ENCODE measurements around the gene TM4SF18.
A peak's percentile ranks its signal among the peaks of the same experiment; 100 is the strongest.
"Not testable (repeated sequence)": the region's sequence is repeated elsewhere in the genome, so short reads cannot be mapped to it uniquely, and the experiment has no call there.

Gene TM4SF18

GRCh38 chr3:149340310-149340933 lies 7.0 kb upstream of the TM4SF18 start:
- Histone ChIP-seq H3K4me3 (ENCODE audit: low read length in 2 of 2) (no peak overlapping the region), H4K8ac (ENCODE audit: low read depth, low read length) (no peak overlapping the region)

GRCh38 chr3:149339931-149340309 lies 6.5 kb upstream of the TM4SF18 start:
- no peak overlapping the region for H3K4ac ChIP-seq (ENCODE audit: low read length)
- no peak overlapping the region for H2AK5ac ChIP-seq (ENCODE audit: low read depth, low read length)
- no peak overlapping the region for H3K4me3 ChIP-seq (ENCODE audit: low read length in 2 of 2)
- no peak overlapping the region for H2BK12ac ChIP-seq (ENCODE audit: low read length)
- H3K79me1 ChIP-seq (ENCODE audit: low read depth, low read length) = no peaks in the 10 kb centered on the region
- no peak overlapping the region for H2BK120ac ChIP-seq (ENCODE audit: low read depth, low read length)
- no peak overlapping the region for H4K91ac ChIP-seq (ENCODE audit: low read depth, low read length, poor library complexity)
- H3K4me2 ChIP-seq (ENCODE audit: insufficient read depth, low read length, poor library complexity, severe bottlenecking) = no peak overlapping the region
- no peak overlapping the region for H4K8ac ChIP-seq (ENCODE audit: low read depth, low read length)
- no peak overlapping the region for H2BK5ac ChIP-seq (ENCODE audit: low read length)
- no peak overlapping the region for H3K9ac ChIP-seq (ENCODE audit: low read depth, low read length, poor library complexity)
- peaks cover 0 to 1% of the 10 kb centered on the region in 2 donors for H3K4me1 ChIP-seq (ENCODE audit: control insufficient read depth in 2 of 2, insufficient read depth in 1 of 2, low read depth in 1 of 2, low read length in 2 of 2)
- DNase-seq (ENCODE audit: low spot score) = no peak
- no peaks in the 10 kb centered on the region for H3K27me3 ChIP-seq (ENCODE audit: control insufficient read depth in 3 of 3, insufficient read depth in 3 of 3, low read depth in 1 of 3, low read length in 3 of 3)
- no peaks in the 10 kb centered on the region for H3K36me3 ChIP-seq (replicated peaks in 1 of 2; ENCODE audit: control insufficient read depth in 2 of 2, insufficient read depth in 2 of 2, low read length in 2 of 2)
- no CpG with 5 or more reads among the region's 5 CpGs for WGBS, 2 donors (ENCODE audit: extremely low coverage in 2 of 2, insufficient read length in 2 of 2, insufficient replicate concordance in 1 of 2)
- H2BK15ac ChIP-seq (ENCODE audit: low read length) = no peak overlapping the region
- H3K27ac ChIP-seq (replicated peaks; ENCODE audit: low read length) = no peak overlapping the region
- H3K14ac ChIP-seq (ENCODE audit: low read length) = no peak overlapping the region
- no peak overlapping the region for H3K23ac ChIP-seq (ENCODE audit: low read depth, low read length, poor library complexity)
- H2AFZ ChIP-seq (ENCODE audit: low read length) = peak overlapping the region; percentile 79
- no peaks in the 10 kb centered on the region for H3K9me3 ChIP-seq (replicated peaks in 1 of 2; ENCODE audit: control insufficient read depth in 2 of 2, insufficient read depth in 1 of 2, low read depth in 1 of 2, low read length in 2 of 2)
- H3K18ac ChIP-seq (ENCODE audit: low read length) = no peak overlapping the region

More at GRCh38 chr3:149340310-149340933, 7.0 kb upstream of the TM4SF18 start:
- Histone ChIP-seq H2BK15ac (ENCODE audit: low read length) (no peak overlapping the region), H3K27ac (replicated peaks; ENCODE audit: low read length) (no peak overlapping the region), H2BK120ac (ENCODE audit: low read depth, low read length) (no peak overlapping the region), H3K18ac (ENCODE audit: low read length) (no peak overlapping the region), H2AFZ (ENCODE audit: low read length) (peak overlapping the region; percentile 79), H2BK5ac (ENCODE audit: low read length) (no peak overlapping the region), H3K9me3 (replicated peaks in 1 of 2; ENCODE audit: control insufficient read depth in 2 of 2, insufficient read depth in 1 of 2, low read depth in 1 of 2, low read length in 2 of 2) (no peaks in the 10 kb centered on the region), H2AK5ac (ENCODE audit: low read depth, low read length) (no peak overlapping the region), H3K79me1 (ENCODE audit: low read depth, low read length) (no peaks in the 10 kb centered on the region), H3K23ac (ENCODE audit: low read depth, low read length, poor library complexity) (no peak overlapping the region), H2BK12ac (ENCODE audit: low read length) (no peak overlapping the region), H3K14ac (ENCODE audit: low read length) (no peak overlapping the region), H3K36me3 (replicated peaks in 1 of 2; ENCODE audit: control insufficient read depth in 2 of 2, insufficient read depth in 2 of 2, low read length in 2 of 2) (no peaks in the 10 kb centered on the region), H3K27me3 (ENCODE audit: control insufficient read depth in 3 of 3, insufficient read depth in 3 of 3, low read depth in 1 of 3, low read length in 3 of 3) (no peaks in the 10 kb centered on the region), H3K4me1 (ENCODE audit: control insufficient read depth in 2 of 2, insufficient read depth in 1 of 2, low read depth in 1 of 2, low read length in 2 of 2) (peaks cover 0 to 1% of the 10 kb centered on the region in 2 donors), H3K4me2 (ENCODE audit: insufficient read depth, low read length, poor library complexity, severe bottlenecking) (no peak overlapping the region), H4K91ac (ENCODE audit: low read depth, low read length, poor library complexity) (no peak overlapping the region), H3K4ac (ENCODE audit: low read length) (no peak overlapping the region), H3K9ac (ENCODE audit: low read depth, low read length, poor library complexity) (no peak overlapping the region)
- no peak for DNase-seq (ENCODE audit: low spot score)
- no CpG with 5 or more reads among the region's 1 CpG for WGBS, 2 donors (ENCODE audit: extremely low coverage in 2 of 2, insufficient read length in 2 of 2, insufficient replicate concordance in 1 of 2)

- not testable (repeated sequence) for H3K27me3 ChIP-seq (ENCODE audit: control insufficient read depth in 3 of 3, insufficient read depth in 3 of 3, low read depth in 1 of 3, low read length in 3 of 3); H3K23ac ChIP-seq (ENCODE audit: low read depth, low read length, poor library complexity); H2BK120ac ChIP-seq (ENCODE audit: low read depth, low read length); H3K4me3 ChIP-seq (ENCODE audit: low read length in 2 of 2); H2BK15ac ChIP-seq (ENCODE audit: low read length); H3K14ac ChIP-seq (ENCODE audit: low read length); H2BK5ac ChIP-seq (ENCODE audit: low read length); H3K18ac ChIP-seq (ENCODE audit: low read length); H3K79me1 ChIP-seq (ENCODE audit: low read depth, low read length); H3K4me2 ChIP-seq (ENCODE audit: insufficient read depth, low read length, poor library complexity, severe bottlenecking); H4K91ac ChIP-seq (ENCODE audit: low read depth, low read length, poor library complexity); DNase-seq (ENCODE audit: low spot score); H3K9me3 ChIP-seq (replicated peaks in 1 of 2; ENCODE audit: control insufficient read depth in 2 of 2, insufficient read depth in 1 of 2, low read depth in 1 of 2, low read length in 2 of 2); H3K27ac ChIP-seq (replicated peaks; ENCODE audit: low read length); H4K8ac ChIP-seq (ENCODE audit: low read depth, low read length); H3K4me1 ChIP-seq (ENCODE audit: control insufficient read depth in 2 of 2, insufficient read depth in 1 of 2, low read depth in 1 of 2, low read length in 2 of 2); H3K9ac ChIP-seq (ENCODE audit: low read depth, low read length, poor library complexity); H2AK5ac ChIP-seq (ENCODE audit: low read depth, low read length); H2BK12ac ChIP-seq (ENCODE audit: low read length); H2AFZ ChIP-seq (ENCODE audit: low read length); H3K36me3 ChIP-seq (replicated peaks in 1 of 2; ENCODE audit: control insufficient read depth in 2 of 2, insufficient read depth in 2 of 2, low read length in 2 of 2); H3K4ac ChIP-seq (ENCODE audit: low read length)
- WGBS, 2 donors (ENCODE audit: extremely low coverage in 2 of 2, insufficient read length in 2 of 2, insufficient replicate concordance in 1 of 2) = no CpG with 5 or more reads among the region's 1 CpG
Observed at GRCh38 chr3:149337486-149337885, 4.0 kb upstream of the TM4SF18 start.

- H3K4me3 ChIP-seq (ENCODE audit: low read length in 2 of 2) = no peak overlapping the region
- H3K14ac ChIP-seq (ENCODE audit: low read length) = no peak overlapping the region
- H2BK12ac ChIP-seq (ENCODE audit: low read length) = no peak overlapping the region
- no peak overlapping the region for H2AK5ac ChIP-seq (ENCODE audit: low read depth, low read length)
- no peak overlapping the region for H3K27ac ChIP-seq (replicated peaks; ENCODE audit: low read length)
- no peaks in the 10 kb centered on the region for H3K36me3 ChIP-seq (replicated peaks in 1 of 2; ENCODE audit: control insufficient read depth in 2 of 2, insufficient read depth in 2 of 2, low read length in 2 of 2)
- no peak overlapping the region for H2AFZ ChIP-seq (ENCODE audit: low read length)
- H3K4ac ChIP-seq (ENCODE audit: low read length) = no peak overlapping the region
- H2BK15ac ChIP-seq (ENCODE audit: low read length) = no peak overlapping the region
- H3K9ac ChIP-seq (ENCODE audit: low read depth, low read length, poor library complexity) = no peak overlapping the region
- no peak overlapping the region for H3K4me2 ChIP-seq (ENCODE audit: insufficient read depth, low read length, poor library complexity, severe bottlenecking)
- no peak for DNase-seq (ENCODE audit: low spot score)
- no peak overlapping the region for H3K23ac ChIP-seq (ENCODE audit: low read depth, low read length, poor library complexity)
- H3K9me3 ChIP-seq (replicated peaks in 1 of 2; ENCODE audit: control insufficient read depth in 2 of 2, insufficient read depth in 1 of 2, low read depth in 1 of 2, low read length in 2 of 2) = no peaks in the 10 kb centered on the region
- peaks cover 3 to 6% of the 10 kb centered on the region in 2 donors for H3K4me1 ChIP-seq (ENCODE audit: control insufficient read depth in 2 of 2, insufficient read depth in 1 of 2, low read depth in 1 of 2, low read length in 2 of 2)
- H2BK5ac ChIP-seq (ENCODE audit: low read length) = no peak overlapping the region
- H3K18ac ChIP-seq (ENCODE audit: low read length) = no peak overlapping the region
- H4K8ac ChIP-seq (ENCODE audit: low read depth, low read length) = no peak overlapping the region
- no peak overlapping the region for H4K91ac ChIP-seq (ENCODE audit: low read depth, low read length, poor library complexity)
- H3K79me1 ChIP-seq (ENCODE audit: low read depth, low read length) = no peaks in the 10 kb centered on the region
- H2BK120ac ChIP-seq (ENCODE audit: low read depth, low read length) = no peak overlapping the region
- no peaks in the 10 kb centered on the region for H3K27me3 ChIP-seq (ENCODE audit: control insufficient read depth in 3 of 3, insufficient read depth in 3 of 3, low read depth in 1 of 3, low read length in 3 of 3)
Observed at GRCh38 chr3:149336925-149337324, 3.5 kb upstream of the TM4SF18 start.
